Cardiac muscle cell (in vitro differentiated cells and primary cell): ENCODE measurements around the gene RAB34. TPM values are rescaled to one million over a fixed set of nuclear protein-coding genes. Genes with fewer than 3 reads are reported as not detected.

Source experiments
- DNase-seq, 2 donors: peaks; one replicate each; pipeline versions ENCODE4 v3.0.0 to v3.0.0-alpha.2; 2010 to 2017; ENCODE audit warnings: low read depth in 1 of 2, low spot score in 1 of 2
- H3K27ac ChIP-seq: fragments of 200-600 bp; sonication (generic); 2 replicates; pipeline ENCODE4 v1.5.1; 2016
- H3K27me3 ChIP-seq: fragments of 200-600 bp; sonication (generic); 2 replicates; pipeline ENCODE4 v1.6.0; 2016; ENCODE audit warnings: control low read depth
- H3K36me3 ChIP-seq: fragments of 200-600 bp; sonication (generic); 2 replicates; pipeline ENCODE4 v1.5.1; 2016; ENCODE audit warnings: control low read depth
- H3K4me1 ChIP-seq: fragments of 200-600 bp; sonication (generic); 2 replicates; pipeline ENCODE4 v1.8.1; 2017; ENCODE audit warnings: low read depth, mild to moderate bottlenecking, mixed run types
- H3K4me3 ChIP-seq: fragments of 200-600 bp; sonication (generic); 2 replicates; pipeline ENCODE4 v1.5.1; 2016; ENCODE audit warnings: mild to moderate bottlenecking
- H3K9me3 ChIP-seq: fragments of 200-600 bp; sonication (generic); 2 replicates; pipeline ENCODE4 v1.5.1; 2017; ENCODE audit warnings: low read depth, mild to moderate bottlenecking, control low read depth
- polyA plus RNA-seq: library from polyadenylated mRNA; unstranded; fragments of >200 nt; fragmentation: Nextera tagmentation; extraction: Ambion mirVana; gene quantifications from 2 replicates; pipeline ENCODE4 v1.2.1, GENCODE V29; 2016
- total RNA-seq: library from RNA; depleted of rRNA; stranded (reverse); fragments of >200 nt; gene quantifications from 2 replicates; pipeline ENCODE4 v1.2.3, GENCODE V29; 2016
- TF ChIP-seq, protein P1 (sequence below): IDR thresholded peaks from 2 replicates; pipeline ENCODE4 v1.5.1; 2012; ENCODE audit warnings: low read depth, mild to moderate bottlenecking, low read length

The RAB34 gene
- total RNA-seq (256 and 276 TPM in 2 replicates), polyA plus RNA-seq (177 and 186 TPM in 2 replicates)

DNA sequence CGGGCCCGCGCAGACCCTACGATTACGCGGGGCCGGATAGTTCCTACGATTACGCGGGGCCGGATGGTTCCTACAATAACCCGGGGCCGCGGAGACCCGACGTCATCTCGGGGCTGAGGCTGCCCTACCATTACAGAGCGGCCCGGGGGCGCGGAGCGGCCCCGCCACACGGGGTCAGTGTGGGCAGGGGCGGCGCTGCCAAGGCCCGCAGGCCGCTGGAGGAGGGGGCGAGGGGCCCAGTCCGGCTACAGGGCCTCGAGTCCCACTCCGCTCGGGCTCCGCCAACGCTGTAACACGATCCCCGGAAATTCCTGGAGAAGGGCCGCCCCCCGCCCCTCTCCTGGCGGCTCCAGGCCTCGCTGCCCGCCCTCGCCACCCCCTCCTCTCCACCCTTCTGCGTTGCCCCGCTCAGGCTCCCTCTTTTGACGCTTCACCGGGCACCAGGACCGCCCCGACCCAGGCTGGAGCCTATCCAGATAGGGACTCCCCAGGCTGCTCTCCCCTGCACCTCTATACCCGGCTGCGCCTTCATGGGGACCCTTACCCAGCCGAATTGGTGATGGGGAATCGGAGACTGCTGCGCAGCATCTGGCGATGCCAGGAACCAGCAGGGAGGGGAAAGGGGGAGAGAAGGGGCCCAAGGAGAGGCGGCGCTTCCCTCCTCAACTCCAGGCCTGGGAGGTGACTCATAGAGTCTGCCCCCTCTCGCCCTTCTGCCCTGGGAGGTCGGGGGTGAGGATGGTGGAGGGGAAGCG is at the start of gene RAB34:
Gene RAB34, minus strand, starts transcription at position 291 of the 755 bp plus-strand sequence. CDS start 602 bp downstream, outside the sequence.
- Histone ChIP-seq H3K36me3 (peaks cover 24% of the 10 kb centered on the region), H3K4me1 (peaks cover 21% of the 10 kb centered on the region), H3K4me3 (peak within 1 kb of the TSS; percentile 50), H3K27ac (peak within 1 kb of the TSS; percentile 90), H3K9me3 (no peaks in the 10 kb centered on the region), H3K27me3 (no peaks in the 10 kb centered on the region)
- DNase-seq = peak; percentile 94 to 97
- TF ChIP-seq, protein P1, sequence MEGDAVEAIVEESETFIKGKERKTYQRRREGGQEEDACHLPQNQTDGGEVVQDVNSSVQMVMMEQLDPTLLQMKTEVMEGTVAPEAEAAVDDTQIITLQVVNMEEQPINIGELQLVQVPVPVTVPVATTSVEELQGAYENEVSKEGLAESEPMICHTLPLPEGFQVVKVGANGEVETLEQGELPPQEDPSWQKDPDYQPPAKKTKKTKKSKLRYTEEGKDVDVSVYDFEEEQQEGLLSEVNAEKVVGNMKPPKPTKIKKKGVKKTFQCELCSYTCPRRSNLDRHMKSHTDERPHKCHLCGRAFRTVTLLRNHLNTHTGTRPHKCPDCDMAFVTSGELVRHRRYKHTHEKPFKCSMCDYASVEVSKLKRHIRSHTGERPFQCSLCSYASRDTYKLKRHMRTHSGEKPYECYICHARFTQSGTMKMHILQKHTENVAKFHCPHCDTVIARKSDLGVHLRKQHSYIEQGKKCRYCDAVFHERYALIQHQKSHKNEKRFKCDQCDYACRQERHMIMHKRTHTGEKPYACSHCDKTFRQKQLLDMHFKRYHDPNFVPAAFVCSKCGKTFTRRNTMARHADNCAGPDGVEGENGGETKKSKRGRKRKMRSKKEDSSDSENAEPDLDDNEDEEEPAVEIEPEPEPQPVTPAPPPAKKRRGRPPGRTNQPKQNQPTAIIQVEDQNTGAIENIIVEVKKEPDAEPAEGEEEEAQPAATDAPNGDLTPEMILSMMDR = peak; percentile 26

GRCh38 chr17:28765038-28765437 is 47.4 kb upstream of the RAB34 start:
- H3K27ac ChIP-seq = peak overlapping the region; percentile 36
- H3K4me1 ChIP-seq = no peaks in the 10 kb centered on the region
- no peaks in the 10 kb centered on the region for H3K27me3 ChIP-seq
- H3K4me3 ChIP-seq = no peak overlapping the region
- H3K9me3 ChIP-seq = no peaks in the 10 kb centered on the region
- peaks cover 11% of the 10 kb centered on the region for H3K36me3 ChIP-seq
- TF ChIP-seq, protein P1 = no peak
- DNase-seq = no peak

GRCh38 chr17:28763804-28764266 is 46.2 kb upstream of the RAB34 start:
- Histone ChIP-seq H3K9me3 (no peaks in the 10 kb centered on the region), H3K27ac (no peak overlapping the region), H3K4me1 (no peaks in the 10 kb centered on the region), H3K4me3 (no peak overlapping the region), H3K27me3 (no peaks in the 10 kb centered on the region), H3K36me3 (peaks cover 18% of the 10 kb centered on the region)
- DNase-seq = peak; percentile 75 to 83
- TF ChIP-seq, protein P1 = peak; percentile 86

- peaks cover 21% of the 10 kb centered on the region for H3K36me3 ChIP-seq
These were observed 45.6 kb upstream of the RAB34 start for GRCh38 chr17:28763137-28763799.

More at GRCh38 chr17:28763137-28763799, 45.6 kb upstream of the RAB34 start:
- H3K27ac ChIP-seq = no peak overlapping the region
- H3K4me3 ChIP-seq = no peak overlapping the region
- H3K27me3 ChIP-seq = no peaks in the 10 kb centered on the region
- no peaks in the 10 kb centered on the region for H3K9me3 ChIP-seq
- DNase-seq = no peak
- no peaks in the 10 kb centered on the region for H3K4me1 ChIP-seq
- TF ChIP-seq, protein P1 = no peak
